OCI-LY7 (cell line): ENCODE results near the gene PDE9A.

ENCODE experiments used
- CTCF ChIP-seq: fragments of 200-600 bp; sonication (generic); conservative IDR thresholded peaks from 2 replicates; pipeline ENCODE4 v1.5.1; 2014; ENCODE audit warnings: mild to moderate bottlenecking, antibody characterized with exemption, low read length, moderate library complexity, mixed read lengths
- EZH2phosphoT487 ChIP-seq: fragments of 200-600 bp; sonication (generic); IDR thresholded peaks from 2 replicates; pipeline ENCODE4 v1.6.1; 2018; ENCODE audit warnings: low read depth, borderline replicate concordance, mild to moderate bottlenecking, mixed run types, antibody characterized with exemption, low read length, moderate library complexity, mixed read lengths

- TF ChIP-seq CTCF (no peak), EZH2phosphoT487 (no peak)
These were observed 16.8 kb downstream of the PDE9A start for GRCh38 chr21:42670058-42670880.
